NCI-H460 (cell line): ENCODE results near the gene FHAD1. TPM values are rescaled to one million over a fixed set of nuclear protein-coding genes. Genes with fewer than 3 reads are reported as not detected.
"Not testable (repeated sequence)": the region's sequence is repeated elsewhere in the genome, so short reads cannot be mapped to it uniquely, and the experiment has no call there.

Source experiments
- DNase-seq: peaks from one replicate; pipeline ENCODE4 v3.0.0-alpha.2; 2016; ENCODE audit warnings: low read depth; ENCODE audit errors: extremely low read depth
- total RNA-seq: library from RNA; depleted of rRNA; stranded (reverse); fragments of >200 nt; shearing (Covaris generic); gene quantifications from 2 replicates; pipeline ENCODE4 v1.2.3, GENCODE V29; 2014

Gene FHAD1
- total RNA-seq, 1 experiment from 2014 or later = 101 TPM

DNA sequence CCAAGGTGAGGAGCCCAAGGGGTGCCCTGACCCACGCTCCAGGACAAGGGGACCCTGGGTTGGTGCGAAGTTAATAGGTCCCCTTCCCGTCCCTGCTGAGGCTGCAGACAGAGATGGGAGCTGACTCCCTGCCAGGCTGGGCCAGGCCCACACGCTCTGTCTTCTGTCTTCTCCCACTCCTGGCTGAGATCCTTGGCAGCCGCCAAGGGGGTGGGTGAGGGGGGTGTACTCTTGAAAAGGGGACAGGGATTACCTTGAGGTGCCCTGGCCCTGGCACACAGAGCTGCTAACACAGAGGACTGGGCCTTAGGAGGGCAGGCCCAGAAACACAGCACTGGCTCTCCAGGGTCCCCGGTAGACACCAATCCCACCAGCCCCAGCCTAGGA is 180.2 kb downstream of the FHAD1 start:
- DNase-seq = no peak

DNA sequence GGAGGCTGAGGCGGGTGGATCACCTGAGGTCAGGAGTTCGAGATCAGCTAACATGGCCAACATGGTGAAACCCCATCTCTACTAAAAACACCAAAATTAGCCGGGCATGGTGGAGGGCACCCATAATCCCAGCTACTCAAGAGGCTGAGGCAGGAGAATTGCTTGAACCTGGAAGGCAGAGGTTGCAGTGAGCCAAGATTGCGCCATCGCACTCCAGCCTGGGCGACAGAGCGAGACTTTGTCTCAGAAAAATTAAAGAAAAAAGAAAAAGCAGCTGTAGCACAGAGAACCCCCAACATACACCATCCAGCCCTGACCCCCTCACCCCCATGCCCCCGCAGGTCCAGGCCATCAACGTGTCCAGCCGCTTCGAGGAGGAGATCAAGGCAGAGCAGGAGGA is 181.2 kb downstream of the FHAD1 start:
- not testable (repeated sequence) for DNase-seq

DNA sequence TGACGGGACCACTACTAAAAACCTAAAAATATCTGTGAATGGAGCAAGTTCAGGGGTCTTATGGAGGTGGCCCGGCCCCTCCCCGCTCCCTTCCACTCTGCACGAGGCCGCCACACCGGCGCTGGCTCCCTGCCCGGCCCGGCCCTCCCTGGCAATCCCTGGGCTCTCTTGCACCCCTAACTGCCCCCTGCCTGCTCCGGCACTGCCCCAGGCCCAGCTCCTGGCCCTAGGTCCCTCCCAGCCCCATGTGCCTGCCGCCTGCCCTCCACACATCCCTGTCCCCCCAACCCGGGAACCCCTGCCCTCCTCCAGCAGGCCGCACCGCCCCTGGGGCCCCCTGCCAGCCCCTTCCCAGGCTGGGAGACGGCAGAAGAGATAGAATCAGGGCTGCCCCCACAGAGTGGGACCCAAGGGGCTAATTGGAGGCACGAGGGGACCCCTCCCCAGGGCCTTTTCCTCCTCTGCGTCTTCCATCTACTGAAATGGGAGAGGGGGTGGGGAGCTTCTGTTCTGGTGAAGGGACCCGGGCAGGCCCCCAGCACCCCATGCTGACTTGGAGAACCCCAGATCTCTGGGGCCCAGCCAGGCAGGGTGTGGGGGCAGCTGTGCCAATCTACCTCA is 181.9 kb downstream of the FHAD1 start:
- no peak for DNase-seq

DNA sequence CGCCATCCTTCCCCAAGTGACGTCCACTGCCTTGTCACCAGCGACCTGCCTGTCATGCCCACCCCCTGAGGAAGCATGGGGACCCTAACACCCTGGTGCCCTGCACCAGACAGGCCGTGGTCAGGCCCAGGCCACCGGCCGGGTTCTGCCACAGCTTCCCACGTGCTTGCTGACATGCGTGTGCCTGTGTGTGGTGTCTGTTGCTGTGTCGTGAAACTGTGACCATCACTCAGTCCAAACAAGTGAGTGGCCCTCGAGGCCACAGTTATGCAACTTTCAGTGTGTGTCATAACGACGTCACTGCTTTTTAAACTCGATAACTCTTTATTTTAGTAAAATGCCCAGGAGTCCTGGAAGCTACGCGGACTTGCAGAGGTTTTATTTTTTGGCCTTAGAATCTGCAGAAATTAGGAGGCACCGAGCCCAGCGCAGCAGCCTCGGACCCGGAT is 182.7 kb downstream of the FHAD1 start:
- DNase-seq = no peak

DNA sequence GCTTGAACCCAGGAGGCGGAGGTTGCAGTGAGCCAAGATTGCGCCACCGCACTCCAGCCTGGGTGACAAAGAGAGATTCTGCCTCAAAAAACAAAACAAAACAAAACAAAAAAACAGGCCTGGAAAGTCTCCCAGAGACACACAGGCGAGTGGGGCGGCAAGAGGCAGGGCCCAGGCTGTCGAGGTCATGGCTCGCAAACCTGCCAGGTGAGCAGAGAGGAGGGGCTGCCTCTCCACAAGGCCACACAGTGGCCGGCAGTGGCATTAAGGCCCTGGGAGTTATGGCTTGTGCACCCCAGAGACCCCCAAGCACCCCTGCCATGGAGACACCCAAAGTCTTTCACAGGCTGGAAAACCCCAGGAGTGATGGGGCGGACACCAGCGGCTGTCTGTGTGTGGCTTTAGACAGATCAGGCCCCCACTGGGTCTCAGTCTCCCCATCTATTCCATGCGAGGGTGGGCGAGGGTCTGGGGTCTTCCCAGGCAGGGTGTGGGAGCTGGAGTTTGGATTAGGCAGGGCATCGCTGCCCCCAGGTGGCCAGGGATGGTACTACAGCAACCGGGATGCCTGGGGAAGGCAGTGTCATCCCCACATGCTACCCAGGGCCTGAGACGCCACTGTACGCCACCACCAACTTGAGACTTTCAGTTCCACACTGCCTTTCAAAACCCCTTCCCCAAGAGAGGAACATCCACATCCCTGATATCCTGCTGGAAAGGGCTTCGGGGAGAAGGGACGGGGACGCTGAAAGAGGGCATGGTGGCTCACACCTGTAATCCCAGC is 184.0 kb downstream of the FHAD1 start:
- no peak for DNase-seq

DNA sequence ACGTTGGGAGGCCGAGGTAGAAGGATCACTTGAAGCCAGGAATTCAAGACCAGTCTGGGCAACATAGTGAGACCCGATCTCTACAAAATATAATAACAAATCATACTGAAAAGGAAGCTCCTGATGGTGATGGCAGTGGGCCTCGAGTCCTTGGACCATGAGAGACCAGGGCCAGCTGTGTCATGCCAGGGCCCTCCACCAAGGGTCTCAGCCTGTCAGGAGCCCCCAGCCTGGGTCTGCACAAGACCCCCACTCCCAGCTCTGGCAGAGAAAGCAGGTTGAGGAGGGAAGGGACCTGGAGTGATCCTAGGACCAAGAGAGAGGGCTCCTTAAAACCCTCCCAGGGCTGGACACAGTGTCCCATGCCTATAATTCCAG is 184.5 kb downstream of the FHAD1 start:
- no peak for DNase-seq

DNA sequence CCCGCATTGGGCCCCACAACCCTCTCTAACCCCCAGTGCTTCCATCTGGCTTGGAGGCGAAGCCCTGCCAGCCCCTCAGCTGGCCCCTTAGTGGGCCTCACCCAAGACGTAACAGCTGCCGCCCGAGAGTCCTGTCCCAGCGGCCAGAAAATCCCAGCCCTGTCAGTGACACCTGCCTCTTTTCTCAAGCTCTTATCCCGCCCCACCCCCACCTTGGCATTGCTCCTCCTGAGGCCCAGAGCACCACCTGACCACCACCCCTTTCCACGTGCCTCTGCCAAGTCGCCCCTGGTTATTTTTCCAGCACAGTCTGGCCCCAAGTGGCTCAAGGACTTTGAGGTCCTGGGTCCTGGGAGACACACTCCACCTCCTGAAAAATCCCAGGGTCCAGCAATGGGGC is 185.3 kb downstream of the FHAD1 start:
- DNase-seq = no peak

DNA sequence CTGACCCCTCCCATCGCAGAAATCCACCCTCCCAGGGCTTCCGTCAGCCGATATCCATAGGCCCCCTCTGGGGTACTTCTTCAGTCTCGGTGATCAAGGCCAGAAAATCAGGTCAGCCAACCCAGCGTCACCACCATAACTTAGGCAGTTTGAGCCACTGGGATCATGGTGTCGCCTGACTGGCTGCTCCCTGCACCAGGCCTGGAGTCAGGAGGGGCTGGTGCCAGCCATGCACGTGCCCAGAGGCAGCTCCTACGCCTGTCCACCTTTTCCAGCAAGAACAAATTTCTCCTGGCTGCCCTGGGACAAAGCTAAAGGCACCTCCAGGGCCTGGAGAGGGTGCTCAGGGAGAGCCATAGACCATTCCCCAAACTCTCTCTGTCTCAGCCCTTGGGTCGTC is 186.4 kb downstream of the FHAD1 start:
- no peak for DNase-seq

DNA sequence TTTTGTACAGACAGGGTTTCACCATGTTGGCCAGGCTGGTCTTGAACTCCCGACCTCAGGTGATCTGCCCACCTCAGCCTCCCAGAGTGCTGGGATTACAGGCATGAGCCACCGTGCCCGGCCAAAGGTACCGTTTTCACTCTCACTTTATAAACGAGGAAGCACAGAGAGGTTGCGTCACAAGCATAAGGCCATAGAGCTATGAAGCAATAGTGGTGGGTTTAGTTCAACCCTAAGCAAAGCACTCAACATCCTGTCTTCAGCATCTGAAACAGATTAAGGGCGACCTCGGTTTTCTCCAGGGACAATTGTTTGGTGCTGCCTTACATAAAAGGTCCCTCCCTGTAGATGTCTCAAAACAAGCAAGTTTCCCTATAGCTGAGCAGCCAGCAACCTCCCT is 187.7 kb downstream of the FHAD1 start:
- DNase-seq = not testable (repeated sequence)

DNA sequence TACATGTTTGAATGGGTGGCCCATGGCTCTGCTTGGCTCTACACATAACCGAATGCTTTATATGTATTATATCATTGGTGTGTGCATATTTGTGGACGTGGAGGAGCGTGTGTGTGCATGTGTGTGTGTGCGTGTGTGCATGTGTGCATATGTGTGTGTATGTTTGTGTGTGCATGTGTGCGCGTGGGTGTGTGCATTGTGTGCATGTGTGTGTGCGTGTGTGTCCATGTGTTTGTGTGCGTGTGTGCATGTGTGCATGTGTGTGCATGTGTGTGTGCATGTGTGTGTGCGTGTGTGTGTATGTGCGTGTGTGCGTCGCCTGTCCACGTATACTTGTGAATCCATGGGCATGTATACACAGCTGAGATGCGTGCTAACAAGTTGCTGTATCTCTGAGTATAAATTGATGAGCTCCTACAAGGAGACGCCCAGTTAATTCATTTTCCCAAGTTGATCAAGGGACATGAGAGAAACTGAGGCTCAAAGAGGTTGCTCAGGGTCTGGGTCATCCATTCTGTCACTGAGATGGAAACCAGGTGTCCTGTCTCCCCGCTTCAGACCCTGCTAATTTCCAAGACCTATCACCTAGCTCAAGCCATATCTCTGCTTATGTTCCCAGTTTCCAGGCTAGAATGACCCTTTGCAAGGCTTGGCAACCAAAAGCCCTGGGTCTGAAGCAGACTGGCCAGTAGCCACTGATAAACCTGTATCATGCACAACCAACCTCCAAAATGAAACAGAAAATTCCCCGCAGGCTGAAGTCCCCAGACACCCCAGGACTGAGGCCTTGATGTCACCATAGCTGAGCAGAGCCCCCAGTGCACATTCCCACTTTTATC is 188.4 kb downstream of the FHAD1 start:
- no peak for DNase-seq

DNA sequence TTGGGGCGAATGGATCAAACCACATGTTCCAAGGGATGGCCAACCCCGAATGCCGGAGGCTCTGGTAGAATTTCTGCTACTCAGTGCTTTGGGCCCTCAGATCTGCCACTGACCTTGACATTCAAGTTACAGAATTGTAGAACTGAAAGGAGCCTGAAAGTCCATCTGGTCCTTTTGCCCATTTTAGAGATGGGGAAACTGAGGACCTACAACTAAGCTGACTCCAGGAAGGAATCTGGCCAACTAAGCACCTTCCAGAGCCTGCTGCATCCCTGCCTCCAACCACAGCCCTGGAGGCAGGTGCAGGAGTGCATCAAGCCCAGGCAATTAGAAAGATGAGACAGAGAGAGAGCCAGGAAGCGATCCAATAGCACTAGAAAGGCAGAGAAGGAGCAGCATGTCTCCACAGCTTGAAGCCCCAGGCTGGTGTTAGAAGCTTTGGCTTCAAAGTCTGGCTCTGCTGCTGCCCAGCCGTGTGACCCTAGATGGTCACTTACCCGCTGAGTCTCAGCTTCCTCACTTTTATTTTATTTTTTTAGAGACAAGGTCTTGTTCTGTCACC is 189.9 kb downstream of the FHAD1 start:
- DNase-seq = no peak

DNA sequence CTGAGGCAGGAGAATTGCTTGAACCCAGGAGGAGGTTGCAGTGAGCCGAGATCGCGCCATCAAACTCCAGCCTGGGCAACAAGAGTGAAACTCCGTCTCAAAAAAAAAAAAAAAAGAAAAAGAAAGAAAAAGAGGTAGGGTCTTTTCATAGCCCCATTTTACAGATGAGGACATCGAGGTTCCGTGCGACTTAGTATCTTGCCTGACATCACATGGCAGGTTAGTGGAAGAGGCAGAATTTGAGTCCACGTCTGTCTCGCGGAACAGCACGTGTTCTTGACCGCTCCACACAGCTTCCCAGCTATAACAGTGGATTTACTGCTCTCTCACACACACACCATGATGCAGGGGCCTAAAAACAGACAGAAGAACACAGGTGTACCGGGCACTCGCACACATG is 192.3 kb downstream of the FHAD1 start:
- DNase-seq = no peak

DNA sequence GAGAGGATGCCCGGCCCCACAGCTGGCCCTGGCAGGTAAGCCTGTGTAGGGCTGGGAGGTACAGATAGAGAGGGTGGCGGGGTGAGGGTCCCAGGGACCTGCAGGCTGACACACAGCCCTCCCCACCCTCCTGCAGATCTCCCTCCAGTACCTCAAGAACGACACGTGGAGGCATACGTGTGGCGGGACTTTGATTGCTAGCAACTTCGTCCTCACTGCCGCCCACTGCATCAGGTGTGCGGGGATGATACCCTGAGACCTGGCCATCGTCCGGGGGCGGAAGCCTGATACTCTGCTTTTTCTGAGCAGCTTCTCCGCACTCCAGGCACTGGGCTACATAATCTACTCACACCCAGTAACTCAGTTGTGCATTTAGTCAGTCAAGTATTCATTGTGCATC is 193.3 kb downstream of the FHAD1 start:
- DNase-seq = no peak

DNA sequence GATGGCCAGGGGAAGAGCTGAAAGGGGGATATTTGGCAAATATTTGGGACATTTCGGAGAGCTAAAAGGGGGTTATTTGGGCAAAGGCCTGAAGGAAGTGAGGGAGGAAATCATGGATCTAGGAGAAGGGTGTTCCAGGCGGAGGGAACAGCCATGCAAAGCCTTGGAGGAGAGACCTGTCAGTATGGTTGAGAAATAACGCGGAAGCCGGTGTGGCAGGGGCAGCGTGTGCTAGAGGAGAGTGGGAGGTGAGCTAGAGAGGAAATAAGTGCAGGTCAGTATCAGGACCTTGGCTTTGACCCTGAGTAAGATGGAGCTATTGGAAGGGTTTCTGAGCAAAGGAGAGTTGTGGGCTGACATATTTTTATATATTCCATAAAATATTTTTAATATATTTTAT is 194.2 kb downstream of the FHAD1 start:
- DNase-seq = no peak

DNA sequence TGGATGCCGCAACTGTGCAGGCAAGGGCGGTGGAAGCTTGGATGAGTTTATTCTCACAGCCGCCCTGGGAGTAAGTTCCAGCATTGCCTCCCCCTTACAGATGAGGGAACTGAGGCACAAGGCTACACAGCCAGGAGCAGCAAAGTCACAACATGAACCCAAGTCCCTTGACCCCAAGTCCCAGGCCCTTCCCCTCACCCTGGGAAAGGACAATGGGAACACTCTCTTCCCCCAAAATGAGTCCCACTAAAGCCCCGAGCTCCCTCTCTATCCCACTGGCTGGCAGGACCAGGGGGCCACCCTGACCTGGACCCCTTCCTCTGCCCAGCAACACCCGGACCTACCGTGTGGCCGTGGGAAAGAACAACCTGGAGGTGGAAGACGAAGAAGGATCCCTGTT is 195.1 kb downstream of the FHAD1 start:
- no peak for DNase-seq

DNA sequence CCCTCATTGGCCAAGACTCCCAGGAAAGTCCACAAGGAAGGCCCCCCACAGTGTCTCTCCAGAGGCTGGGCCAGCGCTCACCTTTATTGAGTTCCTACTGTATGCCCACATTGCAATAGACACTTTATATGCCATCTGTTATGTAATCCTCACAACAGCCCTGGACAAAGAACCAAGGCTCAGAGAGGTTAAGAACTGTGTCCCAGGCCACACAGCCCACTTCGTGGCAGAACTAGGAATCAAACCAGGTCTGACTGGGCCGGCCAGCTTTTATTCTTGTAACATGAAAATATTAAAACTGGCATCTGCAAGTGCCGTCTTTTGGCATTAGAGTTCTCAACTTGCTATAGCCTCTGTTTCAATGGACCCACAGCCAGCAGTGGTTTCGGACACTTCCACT is 195.7 kb downstream of the FHAD1 start:
- DNase-seq = no peak

DNA sequence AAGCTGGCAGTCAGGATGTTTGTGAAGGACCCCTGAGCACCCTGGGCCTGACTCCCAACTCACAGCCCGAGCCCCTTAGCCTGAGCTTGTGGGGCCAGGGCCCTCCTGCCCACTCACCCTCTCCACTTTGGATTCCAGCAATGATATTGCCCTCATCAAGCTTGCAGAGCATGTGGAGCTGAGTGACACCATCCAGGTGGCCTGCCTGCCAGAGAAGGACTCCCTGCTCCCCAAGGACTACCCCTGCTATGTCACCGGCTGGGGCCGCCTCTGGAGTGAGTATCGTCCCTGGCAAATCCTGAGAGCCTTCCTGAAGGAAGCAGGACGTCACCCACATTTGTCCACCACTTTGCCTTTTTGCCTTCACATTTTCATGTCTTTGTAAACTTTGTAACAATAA is 196.3 kb downstream of the FHAD1 start:
- no peak for DNase-seq

DNA sequence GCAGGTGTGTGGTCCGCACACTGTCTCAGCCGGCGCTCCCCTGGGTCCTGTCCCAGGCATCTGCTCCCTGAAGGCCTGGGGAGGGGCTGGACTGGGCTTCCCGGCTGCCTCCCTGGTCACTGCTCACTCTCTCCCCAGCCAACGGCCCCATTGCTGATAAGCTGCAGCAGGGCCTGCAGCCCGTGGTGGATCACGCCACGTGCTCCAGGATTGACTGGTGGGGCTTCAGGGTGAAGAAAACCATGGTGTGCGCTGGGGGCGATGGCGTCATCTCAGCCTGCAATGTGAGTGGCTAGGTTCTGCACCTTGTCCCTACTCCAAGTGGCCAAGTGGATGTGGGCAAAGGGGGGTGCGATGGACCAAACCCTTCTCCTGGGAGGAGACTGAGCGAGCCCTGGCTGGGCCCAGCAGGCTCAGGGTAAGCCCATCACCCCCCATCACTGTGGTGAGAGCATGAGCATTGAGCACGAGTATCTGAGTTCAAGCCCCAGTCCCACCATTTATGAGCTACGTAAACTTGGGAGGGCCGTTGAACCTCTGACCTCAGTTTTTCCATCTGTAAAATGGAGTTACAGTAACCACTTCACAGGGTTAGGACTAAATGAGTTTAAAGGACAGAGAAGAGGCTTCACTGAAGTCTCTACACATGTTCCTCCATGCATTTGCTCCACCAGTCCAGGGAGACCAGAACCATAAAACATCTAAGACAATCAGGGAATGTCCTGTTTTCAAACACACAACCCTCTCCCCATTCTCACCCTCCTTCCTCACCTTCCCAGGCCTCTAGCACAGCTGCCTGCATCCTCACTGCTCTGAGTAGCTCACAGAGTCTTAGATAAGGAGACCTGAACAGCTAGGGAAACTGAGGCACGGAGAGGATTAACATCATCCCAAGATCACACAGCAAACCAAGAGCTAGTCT is 197.7 kb downstream of the FHAD1 start:
- no peak for DNase-seq

DNA sequence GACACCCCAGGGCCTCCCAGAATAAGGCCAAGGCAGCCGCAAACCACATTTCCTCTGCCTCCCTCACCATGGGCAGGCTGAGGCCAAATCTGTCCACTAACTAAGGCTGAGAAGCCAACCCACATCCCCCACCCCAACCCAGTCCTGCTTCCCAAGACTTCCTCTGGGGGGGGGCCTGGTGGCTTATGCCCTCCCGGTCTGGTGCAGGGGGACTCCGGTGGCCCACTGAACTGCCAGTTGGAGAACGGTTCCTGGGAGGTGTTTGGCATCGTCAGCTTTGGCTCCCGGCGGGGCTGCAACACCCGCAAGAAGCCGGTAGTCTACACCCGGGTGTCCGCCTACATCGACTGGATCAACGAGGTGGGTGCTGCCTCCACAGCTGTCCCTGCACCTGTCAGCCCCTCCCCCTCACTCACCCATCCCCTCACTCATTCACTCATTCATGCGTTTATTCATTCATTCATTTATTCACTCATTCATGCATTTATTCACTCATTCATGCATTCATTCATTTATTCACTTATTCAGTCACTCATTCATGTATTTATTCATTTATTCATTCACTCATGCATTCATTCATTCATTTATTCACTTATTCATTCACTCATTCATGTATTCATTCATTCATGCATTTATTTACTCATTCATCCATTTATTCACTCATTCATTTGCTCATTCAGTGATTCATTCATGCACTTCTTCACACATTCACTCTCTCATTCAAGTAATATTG is 198.5 kb downstream of the FHAD1 start:
- no peak for DNase-seq

DNA sequence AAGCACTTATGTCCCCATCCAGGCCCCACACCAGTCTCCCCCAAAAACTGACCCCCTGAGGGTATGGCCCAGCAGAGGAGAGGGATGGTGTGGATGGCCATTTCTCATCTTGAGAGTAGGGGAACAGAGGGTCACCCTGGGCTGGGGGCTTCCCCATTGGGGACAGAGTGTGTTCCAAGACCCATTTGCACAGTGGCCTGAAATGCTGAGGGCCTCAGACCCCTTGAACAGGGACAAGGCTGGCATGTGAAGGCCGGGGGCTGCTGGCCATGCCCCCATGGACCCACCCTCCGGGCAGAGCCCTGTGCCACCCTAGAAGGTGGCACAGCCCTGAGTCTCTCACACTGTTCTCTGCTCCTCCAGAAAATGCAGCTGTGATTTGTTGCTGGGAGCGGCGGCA is 199.2 kb downstream of the FHAD1 start:
- DNase-seq = no peak
